SU-DHL-6 (cell line): Measurements from ENCODE around the gene IGF2.
"Not testable (repeated sequence)": the region's sequence is repeated elsewhere in the genome, so short reads cannot be mapped to it uniquely, and the experiment has no call there.

ENCODE experiments used
- H2AFZ ChIP-seq: fragments of 200-600 bp; sonication (generic); 2 replicates; pipeline ENCODE4 v1.6.1; 2014; ENCODE audit warnings: low read depth, mild to moderate bottlenecking, moderate library complexity, mixed read lengths, antibody characterized with exemption, low read length; ENCODE audit not compliant: severe bottlenecking
- H3F3A ChIP-seq: fragments of 200-600 bp; shearing (Covaris generic); 2 replicates; pipeline ENCODE4 v1.6.0; 2016; ENCODE audit warnings: antibody characterized with exemption, mild to moderate bottlenecking; ENCODE audit not compliant: insufficient read depth
- H3K27ac ChIP-seq: fragments of 200-600 bp; sonication (generic); 2 replicates; pipeline ENCODE4 v1.5.1; 2016; ENCODE audit warnings: low read depth, mild to moderate bottlenecking, low read length, moderate library complexity, mixed read lengths
- H3K27me3 ChIP-seq: fragments of 200-600 bp; sonication (generic), shearing (Covaris generic); 2 replicates; pipeline ENCODE4 v1.6.0; 2014; ENCODE audit warnings: mild to moderate bottlenecking, low read length
- H3K36me3 ChIP-seq: fragments of 200-600 bp; sonication (generic); 2 replicates; pipeline ENCODE4 v1.6.1; 2014; ENCODE audit warnings: mild to moderate bottlenecking, low read length, mixed read lengths
- H3K4me2 ChIP-seq: fragments of 300-600, 200-600 bp; shearing (Covaris generic), sonication (generic); 2 replicates; pipeline ENCODE4 v1.6.0; 2014; ENCODE audit warnings: low read length, low read depth, mild to moderate bottlenecking; ENCODE audit not compliant: poor library complexity, severe bottlenecking
- H3K4me3 ChIP-seq: fragments of 200-600 bp; sonication (generic); 2 replicates; pipeline ENCODE4 v1.5.1; 2014; ENCODE audit warnings: antibody characterized with exemption, low read length, mild to moderate bottlenecking, mixed read lengths; ENCODE audit not compliant: insufficient read depth, poor library complexity, severe bottlenecking
- H3K79me2 ChIP-seq: fragments of 200-600 bp; sonication (generic); 2 replicates; pipeline ENCODE4 v1.6.1; 2014; ENCODE audit warnings: mild to moderate bottlenecking, low read length, moderate library complexity; ENCODE audit not compliant: insufficient read depth
- H3K9ac ChIP-seq: fragments of 200-600 bp; sonication (generic); 2 replicates; pipeline ENCODE4 v1.7.0; 2014; ENCODE audit warnings: mild to moderate bottlenecking, low read length
- H3K9me2 ChIP-seq: fragments of 200-600 bp; sonication (generic); replicated peaks from 2 replicates; pipeline ENCODE4 v1.6.1; 2014; ENCODE audit warnings: low read length; ENCODE audit not compliant: insufficient read depth
- H3K9me3 ChIP-seq: fragments of 200-600 bp; sonication (generic); 2 replicates; pipeline ENCODE4 v1.6.1; 2014; ENCODE audit warnings: low read length, mixed read lengths; ENCODE audit not compliant: insufficient read depth
- H4K20me1 ChIP-seq: fragments of 200-600 bp; sonication (generic); 2 replicates; pipeline ENCODE4 v1.6.1; 2014; ENCODE audit warnings: low read depth, mild to moderate bottlenecking, antibody characterized with exemption, low read length, moderate library complexity, mixed read lengths
- CTCF ChIP-seq: fragments of 200-600 bp; sonication (generic); IDR thresholded peaks from one replicate; pipeline ENCODE4 v1.5.1; 2017; ENCODE audit warnings: antibody characterized with exemption, mild to moderate bottlenecking, low read length, moderate library complexity; ENCODE audit not compliant: insufficient read depth, poor library complexity, severe bottlenecking
- EZH2phosphoT487 ChIP-seq: fragments of 200-600 bp; sonication (generic), shearing (Covaris generic); conservative IDR thresholded peaks from 2 replicates; pipeline ENCODE4 v1.6.1; 2018; ENCODE audit warnings: mild to moderate bottlenecking, antibody characterized with exemption, low read length, moderate library complexity, mixed read lengths

IGF2 gene

DNA sequence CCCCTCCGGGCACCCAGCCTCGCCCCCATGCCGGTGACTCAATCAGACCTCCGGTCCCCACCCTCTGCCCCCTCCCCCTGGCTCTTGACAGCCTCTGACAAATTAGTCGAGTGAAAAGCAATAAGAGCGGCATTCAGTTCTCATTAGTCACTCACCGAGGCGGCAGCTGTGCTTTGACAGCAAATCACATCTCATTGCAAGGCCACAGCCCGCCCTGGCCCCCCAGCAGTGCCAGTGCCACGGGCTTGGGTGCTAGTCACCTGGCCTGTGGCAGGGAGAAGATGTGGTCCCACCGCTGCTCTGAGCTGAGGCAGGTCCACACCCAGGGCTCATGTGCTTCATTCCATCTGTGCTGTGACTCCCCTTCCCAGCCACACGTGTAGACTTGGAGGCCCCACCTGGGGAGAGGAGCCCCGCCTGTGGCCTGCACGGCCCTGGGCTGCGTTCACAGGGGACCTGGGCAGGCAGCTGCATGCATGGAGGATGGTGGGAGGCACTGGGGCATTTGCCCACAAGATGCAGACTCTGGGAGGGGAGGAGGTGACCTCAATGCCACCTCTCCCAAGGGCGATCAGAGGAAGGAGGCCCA, 39.8 kb upstream of the IGF2 start:
- no peak overlapping the region for H3K4me2 ChIP-seq
- no peaks in the 10 kb centered on the region for H3K9me2 ChIP-seq
- H3K9ac ChIP-seq: no peak overlapping the region
- no peak overlapping the region for H2AFZ ChIP-seq
- no peaks in the 10 kb centered on the region for H3K36me3 ChIP-seq
- H3K9me3 ChIP-seq: no peaks in the 10 kb centered on the region
- H3K4me3 ChIP-seq: no peak overlapping the region
- H3K27me3 ChIP-seq: no peaks in the 10 kb centered on the region
- H3K79me2 ChIP-seq: no peaks in the 10 kb centered on the region
- TF ChIP-seq EZH2phosphoT487: no peak
- no peak for TF ChIP-seq CTCF
- no peaks in the 10 kb centered on the region for H4K20me1 ChIP-seq
- no peaks in the 10 kb centered on the region for H3F3A ChIP-seq
- no peak overlapping the region for H3K27ac ChIP-seq

GRCh38 chr11:2178055-2178773, 39.0 kb upstream of the IGF2 start:
- not testable (repeated sequence) for H3K79me2 ChIP-seq, H3K27me3 ChIP-seq, H3K4me3 ChIP-seq, H3K9ac ChIP-seq, H3K9me2 ChIP-seq, H4K20me1 ChIP-seq, H2AFZ ChIP-seq, H3K27ac ChIP-seq, H3K4me2 ChIP-seq, H3F3A ChIP-seq, H3K36me3 ChIP-seq, H3K9me3 ChIP-seq

DNA sequence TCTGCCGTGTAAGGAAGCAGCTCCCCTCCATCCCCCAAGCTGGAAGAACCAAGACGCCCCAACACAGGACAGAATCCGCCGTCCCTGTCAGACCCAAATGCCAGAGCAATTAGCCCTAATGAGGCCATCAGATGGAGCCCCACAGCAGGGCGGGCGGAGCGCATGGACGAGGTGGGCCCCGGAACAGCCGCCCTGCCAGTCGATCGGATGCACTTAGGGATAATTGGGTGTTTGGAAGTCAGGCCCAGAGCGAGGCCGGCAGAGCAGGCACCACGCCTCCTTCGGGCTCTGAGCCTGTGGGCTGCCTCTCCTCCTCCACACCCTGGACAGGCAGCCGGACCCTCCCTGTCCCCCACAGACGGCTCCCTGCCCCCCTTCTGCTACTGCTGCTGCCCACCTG, 37.9 kb upstream of the IGF2 start:
- H3K79me2 ChIP-seq: no peaks in the 10 kb centered on the region
- H3K9ac ChIP-seq: no peak overlapping the region
- no peaks in the 10 kb centered on the region for H3K27me3 ChIP-seq
- no peak overlapping the region for H3K4me2 ChIP-seq
- no peaks in the 10 kb centered on the region for H3F3A ChIP-seq
- no peak overlapping the region for H3K4me3 ChIP-seq
- H2AFZ ChIP-seq: no peak overlapping the region
- H3K9me2 ChIP-seq: no peaks in the 10 kb centered on the region
- no peaks in the 10 kb centered on the region for H3K9me3 ChIP-seq
- H3K36me3 ChIP-seq: no peaks in the 10 kb centered on the region
- no peak for TF ChIP-seq CTCF
- no peak for TF ChIP-seq EZH2phosphoT487
- no peaks in the 10 kb centered on the region for H4K20me1 ChIP-seq
- H3K27ac ChIP-seq: no peak overlapping the region

DNA sequence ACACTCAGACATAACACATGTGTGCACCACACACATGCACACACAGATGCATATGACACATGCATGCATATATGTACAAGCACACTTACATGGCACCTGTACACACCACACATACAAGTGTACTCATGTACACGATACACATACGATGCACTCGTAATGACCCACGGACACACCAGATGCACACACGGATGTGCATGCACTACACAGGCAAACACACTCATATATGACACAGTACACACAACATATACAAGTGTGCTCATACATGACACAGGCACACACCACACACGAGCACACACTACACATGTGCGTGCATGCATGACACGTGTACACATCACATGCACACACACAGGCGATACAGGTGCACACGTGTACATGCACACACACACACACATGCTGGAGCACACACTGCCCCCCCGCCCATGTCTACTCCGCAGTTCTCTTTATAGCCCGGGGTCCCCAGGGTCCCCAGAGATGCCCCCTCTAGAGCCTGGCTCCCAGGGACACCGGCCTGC, 37.3 kb upstream of the IGF2 start:
- Histone ChIP-seq H4K20me1 (no peaks in the 10 kb centered on the region), H3K27ac (no peak overlapping the region), H3K9ac (no peak overlapping the region), H3K79me2 (no peaks in the 10 kb centered on the region), H3K4me2 (no peak overlapping the region), H3K27me3 (no peaks in the 10 kb centered on the region), H3K9me3 (no peaks in the 10 kb centered on the region), H3K9me2 (no peaks in the 10 kb centered on the region), H3K36me3 (no peaks in the 10 kb centered on the region), H2AFZ (no peak overlapping the region), H3K4me3 (no peak overlapping the region), H3F3A (no peaks in the 10 kb centered on the region)
- TF ChIP-seq CTCF (no peak), EZH2phosphoT487 (no peak)
